GM19452 (cell line): Measurements from ENCODE around the gene ERC2.

ENCODE experiments used
- ATAC-seq: cut with Tn5 transposase; IDR thresholded peaks from one replicate; pipeline ENCODE4 v1.9.1; 2021; ENCODE audit not compliant: unreplicated experiment

Gene ERC2

GRCh38 chr3:55634345-55634744 is 833.9 kb downstream of the ERC2 start:
- ATAC-seq: no peak

DNA sequence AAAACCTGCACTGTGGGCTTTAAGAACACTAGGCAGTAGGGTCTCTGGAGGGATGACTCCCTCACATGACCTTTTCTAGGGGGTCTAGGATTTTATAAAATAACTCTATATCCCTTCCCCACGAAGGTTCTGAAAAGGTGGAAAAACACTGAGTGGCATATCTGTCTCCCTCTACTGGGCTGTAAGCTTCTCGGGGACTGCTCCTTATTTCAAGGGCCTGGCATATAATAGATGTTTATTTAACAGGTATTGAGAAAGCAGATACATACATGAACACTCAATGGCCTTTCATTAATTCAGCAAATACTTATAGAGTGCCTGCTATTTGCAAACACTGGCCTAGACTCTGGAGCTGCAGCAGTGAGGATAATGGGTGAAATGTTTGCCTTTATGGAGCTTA is 834.9 kb downstream of the ERC2 start:
- ATAC-seq: no peak

GRCh38 chr3:55631766-55632331 is 836.4 kb downstream of the ERC2 start:
- no peak for ATAC-seq

GRCh38 chr3:55630921-55631299 is 837.4 kb downstream of the ERC2 start:
- no peak for ATAC-seq

DNA sequence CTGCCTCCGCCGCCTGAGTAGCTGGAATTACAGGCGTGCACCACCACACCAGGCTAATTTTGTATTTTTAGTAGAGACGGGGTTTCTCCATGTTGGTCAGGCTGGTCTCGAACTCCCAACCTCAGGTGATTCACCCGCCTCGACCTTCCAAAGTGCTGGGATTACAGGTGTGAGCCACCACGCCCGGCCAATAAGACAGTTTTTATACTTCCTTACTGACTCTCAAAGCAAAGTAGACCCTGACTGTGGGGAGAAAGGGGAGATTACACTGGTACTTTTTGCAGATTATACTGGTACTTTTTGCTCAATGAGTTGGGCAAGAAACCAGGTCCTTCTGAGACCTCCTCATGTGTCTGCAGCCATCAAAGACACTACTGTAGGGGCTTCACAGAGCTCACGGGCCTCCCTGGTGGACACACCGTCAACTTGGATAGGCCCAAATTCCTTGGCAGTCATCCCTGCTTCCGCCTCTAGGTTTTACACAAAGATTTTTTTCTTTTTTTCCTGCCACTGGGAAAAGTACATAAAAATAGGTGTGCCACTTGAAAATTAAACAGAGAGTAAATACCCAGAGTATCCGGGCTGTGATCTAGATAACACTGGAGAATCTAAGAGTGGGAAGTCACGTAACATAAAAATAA is 837.9 kb downstream of the ERC2 start:
- no peak for ATAC-seq

GRCh38 chr3:55629432-55629831 is 838.8 kb downstream of the ERC2 start:
- no peak for ATAC-seq

- ATAC-seq: no peak
These were observed 842.0 kb downstream of the ERC2 start for GRCh38 chr3:55626279-55626665.

GRCh38 chr3:55624238-55624637 is 844.0 kb downstream of the ERC2 start:
- ATAC-seq: no peak

DNA sequence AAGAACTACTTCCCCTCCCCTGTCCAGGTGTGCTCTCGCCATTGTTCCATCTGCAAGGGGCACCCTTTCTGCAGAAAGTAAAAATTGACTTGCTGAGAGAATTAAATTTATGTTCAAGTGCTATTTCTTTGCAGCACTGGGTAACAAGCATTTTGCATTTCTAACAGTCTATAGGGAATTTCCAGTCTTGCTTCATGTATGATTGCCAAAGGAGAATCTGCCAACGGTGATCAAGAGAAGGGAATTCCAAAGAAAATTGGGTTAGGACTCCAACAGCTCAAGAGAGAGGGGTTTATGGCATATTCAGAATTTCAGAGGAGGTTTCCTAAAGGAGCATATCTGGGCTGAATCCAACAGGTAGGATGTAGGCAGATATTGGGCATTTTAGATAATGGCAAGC is 844.5 kb downstream of the ERC2 start:
- no peak for ATAC-seq

DNA sequence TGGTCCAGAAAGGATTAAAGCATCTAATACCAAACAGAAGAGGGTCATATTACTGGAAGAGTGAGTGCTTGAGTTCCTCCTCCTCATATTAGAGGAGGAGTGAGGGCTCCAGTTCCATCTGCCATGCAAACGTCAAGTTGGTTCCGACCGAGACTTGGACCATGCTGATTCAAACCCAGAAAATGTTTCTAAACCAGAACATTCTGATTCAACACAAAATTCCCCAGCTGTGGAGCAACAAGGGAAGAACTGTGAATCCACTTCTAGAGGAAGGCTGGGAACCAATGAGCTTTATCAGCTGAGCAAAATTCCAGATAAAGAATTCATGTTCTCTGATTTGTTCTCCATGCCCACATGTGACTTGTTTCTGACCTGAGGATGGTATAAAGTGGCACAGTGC is 845.5 kb downstream of the ERC2 start:
- ATAC-seq: no peak

GRCh38 chr3:55622116-55622515 is 846.2 kb downstream of the ERC2 start:
- no peak for ATAC-seq

DNA sequence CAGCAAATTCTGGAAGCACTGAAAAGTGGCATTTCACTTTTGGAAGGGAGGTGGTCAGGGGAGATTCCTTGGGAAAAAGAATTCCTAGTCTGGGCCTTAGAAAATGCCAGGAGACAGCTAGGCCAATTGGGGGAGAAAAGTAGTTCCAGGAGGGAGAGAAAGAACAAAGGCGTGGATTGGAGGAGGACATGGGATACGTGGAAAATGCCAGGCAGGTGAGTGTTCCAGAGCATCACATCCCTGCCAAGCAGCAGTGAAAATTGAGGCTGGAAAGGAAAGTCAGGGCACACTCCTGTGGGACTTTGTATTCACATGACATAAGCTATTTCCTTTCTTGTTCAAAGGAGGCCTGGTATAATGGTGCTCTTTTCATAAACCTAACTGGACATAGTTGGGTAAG is 846.6 kb downstream of the ERC2 start:
- no peak for ATAC-seq

DNA sequence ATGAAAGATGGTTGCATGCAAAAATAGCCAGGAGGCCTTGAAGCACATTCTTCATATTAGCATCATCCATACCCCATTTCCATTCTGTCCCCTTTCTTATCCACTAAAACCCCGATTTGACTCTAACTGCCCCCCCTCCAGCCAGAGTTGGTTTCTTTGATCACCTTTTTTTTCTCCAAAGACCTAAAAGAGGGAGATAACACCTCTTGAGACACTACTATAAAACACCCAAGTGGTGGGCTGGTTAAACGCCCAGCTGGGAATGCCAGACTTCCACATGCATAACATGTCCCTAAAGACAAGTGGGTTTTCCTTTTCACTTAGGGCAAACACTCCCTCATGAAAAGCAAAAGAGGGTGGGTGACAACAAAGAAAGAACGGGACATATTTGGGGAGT is 847.2 kb downstream of the ERC2 start:
- no peak for ATAC-seq

GRCh38 chr3:55620351-55621025 is 847.8 kb downstream of the ERC2 start:
- ATAC-seq: no peak

GRCh38 chr3:55619046-55619808 is 849.0 kb downstream of the ERC2 start:
- ATAC-seq: no peak

GRCh38 chr3:55617385-55617784 is 850.9 kb downstream of the ERC2 start:
- ATAC-seq: no peak

- ATAC-seq: no peak
These were observed 851.5 kb downstream of the ERC2 start for GRCh38 chr3:55616803-55617202.

DNA sequence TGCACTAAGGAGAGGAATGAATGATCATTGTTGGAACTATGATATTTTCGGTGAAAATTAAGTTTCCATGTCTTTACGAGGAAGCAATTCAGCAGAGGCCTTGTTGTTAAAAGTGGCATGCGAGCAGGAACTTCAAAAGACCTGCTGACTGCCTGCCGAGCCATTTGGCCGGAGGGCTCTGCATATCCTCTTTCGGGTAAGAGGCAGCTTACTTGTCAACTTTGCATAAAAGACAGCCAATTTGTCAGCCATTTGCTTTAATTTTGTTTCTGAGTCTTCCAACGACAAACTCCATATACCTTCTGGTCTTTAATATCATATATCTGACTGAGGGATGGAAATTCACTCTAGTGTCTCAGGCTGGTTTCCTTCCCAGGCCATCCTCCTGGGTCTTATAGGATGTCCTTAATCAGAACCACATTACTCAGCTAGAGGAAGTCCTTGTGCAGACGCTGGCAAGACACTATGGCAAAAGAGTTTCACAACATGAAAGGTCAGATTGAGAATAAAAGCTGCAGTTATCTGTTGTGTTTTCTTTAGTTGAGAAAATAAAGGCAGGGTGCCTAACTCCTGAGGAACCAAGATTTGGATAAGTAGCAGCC is 852.5 kb downstream of the ERC2 start:
- no peak for ATAC-seq

DNA sequence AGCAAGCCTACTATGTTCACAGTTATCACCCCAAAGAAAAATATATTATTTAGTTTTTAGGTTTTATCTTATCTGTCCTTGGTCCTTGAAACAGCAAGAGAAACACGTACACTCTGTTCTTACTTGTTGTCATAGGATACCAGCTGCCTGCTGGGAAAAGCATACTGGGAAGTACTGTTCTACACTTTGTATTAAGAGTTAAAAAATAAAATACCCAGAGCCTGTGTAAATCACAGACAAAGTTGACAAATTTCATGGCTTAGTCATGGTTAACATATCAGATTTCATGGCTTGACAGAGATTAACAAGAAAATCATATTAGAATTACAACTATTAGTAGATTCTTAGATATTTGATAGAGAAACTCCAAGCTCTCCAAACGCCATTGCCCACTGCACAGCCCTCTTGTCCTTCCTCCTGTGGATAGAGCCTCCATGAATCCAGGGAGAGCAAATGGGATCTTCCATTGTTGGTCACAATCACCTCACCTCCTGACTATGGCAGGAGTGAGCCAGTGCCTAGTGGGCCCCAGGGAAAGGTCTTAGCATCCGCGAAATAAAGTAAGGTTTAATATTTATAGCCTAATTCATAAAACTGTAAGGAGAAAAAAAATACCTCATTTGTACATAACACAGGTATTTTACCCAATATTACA is 853.1 kb downstream of the ERC2 start:
- ATAC-seq: no peak

DNA sequence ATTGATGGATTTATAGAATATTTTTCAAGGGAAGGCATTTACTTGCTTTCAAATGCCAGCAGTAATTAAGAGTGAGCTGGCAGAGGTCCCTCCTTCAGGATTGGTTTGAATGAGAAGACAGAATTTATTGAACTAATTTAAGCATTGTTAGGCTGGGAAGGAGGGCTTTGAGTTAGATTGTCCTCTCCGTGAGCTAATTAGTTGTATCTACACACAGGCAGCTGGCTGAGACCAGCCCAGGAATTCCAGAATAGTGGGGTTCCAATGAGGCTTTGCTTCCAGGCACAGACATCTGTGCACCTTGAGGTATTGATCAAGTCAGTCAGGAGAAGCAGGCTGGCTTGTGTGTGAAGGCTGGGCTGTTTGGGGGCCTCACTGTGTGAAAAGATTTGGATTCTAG is 857.1 kb downstream of the ERC2 start:
- no peak for ATAC-seq

DNA sequence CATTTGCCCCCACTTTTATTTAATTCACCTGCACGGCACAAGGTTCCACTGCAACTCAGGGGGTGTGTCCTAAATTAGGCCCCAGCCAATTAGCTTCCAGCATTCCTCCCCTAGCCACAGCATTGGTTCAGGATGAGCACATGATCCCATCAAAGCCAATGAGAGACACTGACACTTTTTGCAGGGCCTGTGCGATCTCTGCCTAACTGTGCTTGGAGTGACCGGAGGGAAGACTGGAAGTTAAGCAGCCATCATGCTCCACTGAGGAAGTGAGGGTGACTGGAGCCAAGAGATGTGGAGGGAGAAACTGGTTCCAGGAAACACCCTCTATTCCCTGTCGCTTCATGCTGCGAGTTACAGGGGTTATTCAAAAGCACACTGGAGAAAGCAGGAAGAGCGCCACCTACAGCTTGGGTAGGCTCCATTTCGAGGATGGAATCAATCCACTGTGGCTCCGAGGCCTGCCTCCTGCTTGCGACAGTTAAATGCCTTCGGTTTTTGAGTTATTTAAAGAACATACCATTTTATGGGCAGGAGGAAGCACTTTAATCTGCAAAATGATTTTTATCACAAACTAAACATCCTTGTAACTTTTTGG is 858.9 kb downstream of the ERC2 start:
- ATAC-seq: no peak
